ENCODE results near the gene LSS. TPM values are rescaled to one million over a fixed set of nuclear protein-coding genes. Genes with fewer than 3 reads are reported as not detected.

The LSS gene
- total and polyA plus RNA-seq, 10 of the 15 experiments (the other 5 are each of a cell fraction or from before 2014, with no cell fraction given), result 2.9 to 82.4 (median 27.5) TPM

DNA sequence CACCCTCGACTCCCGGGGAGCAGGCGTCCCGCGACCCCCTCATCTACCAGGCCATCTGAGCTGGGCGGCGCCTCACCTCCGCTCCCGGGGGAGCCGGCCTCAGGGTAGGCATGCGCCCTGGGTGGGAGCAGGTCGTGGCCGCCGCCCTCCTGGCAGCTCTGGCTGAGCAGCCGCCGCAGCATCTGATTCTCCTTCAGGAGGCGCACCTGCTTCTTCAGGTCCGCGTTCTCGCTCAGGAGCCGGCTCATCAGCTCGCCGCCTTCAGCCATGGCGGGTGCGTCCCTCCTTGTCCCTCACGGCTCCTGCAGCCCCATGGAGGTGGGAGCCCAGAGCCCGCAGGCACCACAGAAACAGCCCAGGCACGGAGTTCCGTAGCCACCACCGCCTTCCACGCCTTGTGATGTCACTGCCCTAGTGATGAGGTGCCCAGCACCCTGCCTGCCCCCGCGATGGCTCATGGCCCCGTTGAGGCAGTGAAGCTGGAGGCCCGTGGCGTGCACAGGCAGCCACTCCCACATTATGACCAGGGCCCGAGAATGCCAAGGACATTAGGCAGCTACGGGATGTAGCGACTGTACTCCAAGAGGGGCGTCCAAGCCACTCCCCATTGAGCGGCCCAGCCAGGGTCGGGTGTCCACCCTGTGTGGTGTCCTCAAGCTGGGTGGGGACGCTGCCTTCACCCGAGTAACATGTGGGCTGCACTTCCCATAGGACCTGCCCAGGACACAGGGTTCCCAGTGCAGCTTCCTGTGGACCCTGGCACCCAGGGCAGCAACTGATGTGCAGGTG is 45.8 kb downstream of the LSS start:
- H3K36me3 ChIP-seq (ENCODE audit: control insufficient read depth in 2 of 2, insufficient read depth in 2 of 2, low read length in 1 of 2), result no peaks in the 10 kb centered on the region
- no peaks in the 10 kb centered on the region for H4K20me1 ChIP-seq (ENCODE audit: control insufficient read depth, insufficient read depth)
- no peaks in the 10 kb centered on the region for H3K27me3 ChIP-seq (replicated peaks in 1 of 2; ENCODE audit: control insufficient read depth in 2 of 2, insufficient read depth in 2 of 2, low read length in 1 of 2)
- ChIA-PET RAD21 (ENCODE audit: unreplicated experiment) (no interaction called here), CTCF (no interaction called here), POLR2A (no interaction called here), SMC1A (ENCODE audit: uncharacterized antibody, unreplicated experiment) (no interaction called here)
- H3K9me3 ChIP-seq (replicated peaks; ENCODE audit: control insufficient read depth, insufficient read depth, low read length), result no peaks in the 10 kb centered on the region
- H3K4me3 ChIP-seq, result no peak overlapping the region
- no peaks in the 10 kb centered on the region for H3K79me2 ChIP-seq (ENCODE audit: control insufficient read depth, insufficient read depth, low read length)
- no peaks in the 10 kb centered on the region; the same call in 1 of the 2 replicates for H3K4me1 ChIP-seq (ENCODE audit: control insufficient read depth, insufficient read depth, low read length)
- no peak overlapping the region for H3K27ac ChIP-seq (ENCODE audit: control insufficient read depth, insufficient read depth)
- intact Hi-C loops (cut with micrococcal nuclease; ENCODE audit: unreplicated experiment) (no loop called here), in situ Hi-C loops (cut with MboI) (no loop called here)
- no peak overlapping the region for H3K9ac ChIP-seq (ENCODE audit: control insufficient read depth, insufficient read depth, low read length)
- no peak for FAIRE-seq
- no TSS peak for BruUV-seq (replicated peaks)
- 88% methylated on average over 39 of the region's 44 CpGs for WGBS (ENCODE audit: insufficient coverage, insufficient replicate concordance, low lambda C conversion rate, missing lambda C conversion rate)
- no peak for ATAC-seq
- DNase-seq (ENCODE audit: low read depth, low spot score), result no peak
- TF ChIP-seq SREBF2 (IDR thresholded peaks at IDR 0.05; ENCODE audit: low read length), result no peak
- no peak for TF ChIP-seq WRNIP1 (IDR thresholded peaks at IDR 0.05; ENCODE audit: borderline replicate concordance, low read depth, low read length)
- TF ChIP-seq, protein P1, sequence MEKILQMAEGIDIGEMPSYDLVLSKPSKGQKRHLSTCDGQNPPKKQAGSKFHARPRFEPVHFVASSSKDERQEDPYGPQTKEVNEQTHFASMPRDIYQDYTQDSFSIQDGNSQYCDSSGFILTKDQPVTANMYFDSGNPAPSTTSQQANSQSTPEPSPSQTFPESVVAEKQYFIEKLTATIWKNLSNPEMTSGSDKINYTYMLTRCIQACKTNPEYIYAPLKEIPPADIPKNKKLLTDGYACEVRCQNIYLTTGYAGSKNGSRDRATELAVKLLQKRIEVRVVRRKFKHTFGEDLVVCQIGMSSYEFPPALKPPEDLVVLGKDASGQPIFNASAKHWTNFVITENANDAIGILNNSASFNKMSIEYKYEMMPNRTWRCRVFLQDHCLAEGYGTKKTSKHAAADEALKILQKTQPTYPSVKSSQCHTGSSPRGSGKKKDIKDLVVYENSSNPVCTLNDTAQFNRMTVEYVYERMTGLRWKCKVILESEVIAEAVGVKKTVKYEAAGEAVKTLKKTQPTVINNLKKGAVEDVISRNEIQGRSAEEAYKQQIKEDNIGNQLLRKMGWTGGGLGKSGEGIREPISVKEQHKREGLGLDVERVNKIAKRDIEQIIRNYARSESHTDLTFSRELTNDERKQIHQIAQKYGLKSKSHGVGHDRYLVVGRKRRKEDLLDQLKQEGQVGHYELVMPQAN (conservative IDR thresholded peaks at IDR 0.05), result no peak
- TF ChIP-seq ASH2L (IDR thresholded peaks at IDR 0.05; ENCODE audit: borderline replicate concordance, low read depth), result no peak
- TF ChIP-seq ZNF217 (IDR thresholded peaks at IDR 0.05), result no peak
- TF ChIP-seq STAT3 (IDR thresholded peaks at IDR 0.05; ENCODE audit: low read depth, low read length), result no peak
- TF ChIP-seq, protein P2, sequence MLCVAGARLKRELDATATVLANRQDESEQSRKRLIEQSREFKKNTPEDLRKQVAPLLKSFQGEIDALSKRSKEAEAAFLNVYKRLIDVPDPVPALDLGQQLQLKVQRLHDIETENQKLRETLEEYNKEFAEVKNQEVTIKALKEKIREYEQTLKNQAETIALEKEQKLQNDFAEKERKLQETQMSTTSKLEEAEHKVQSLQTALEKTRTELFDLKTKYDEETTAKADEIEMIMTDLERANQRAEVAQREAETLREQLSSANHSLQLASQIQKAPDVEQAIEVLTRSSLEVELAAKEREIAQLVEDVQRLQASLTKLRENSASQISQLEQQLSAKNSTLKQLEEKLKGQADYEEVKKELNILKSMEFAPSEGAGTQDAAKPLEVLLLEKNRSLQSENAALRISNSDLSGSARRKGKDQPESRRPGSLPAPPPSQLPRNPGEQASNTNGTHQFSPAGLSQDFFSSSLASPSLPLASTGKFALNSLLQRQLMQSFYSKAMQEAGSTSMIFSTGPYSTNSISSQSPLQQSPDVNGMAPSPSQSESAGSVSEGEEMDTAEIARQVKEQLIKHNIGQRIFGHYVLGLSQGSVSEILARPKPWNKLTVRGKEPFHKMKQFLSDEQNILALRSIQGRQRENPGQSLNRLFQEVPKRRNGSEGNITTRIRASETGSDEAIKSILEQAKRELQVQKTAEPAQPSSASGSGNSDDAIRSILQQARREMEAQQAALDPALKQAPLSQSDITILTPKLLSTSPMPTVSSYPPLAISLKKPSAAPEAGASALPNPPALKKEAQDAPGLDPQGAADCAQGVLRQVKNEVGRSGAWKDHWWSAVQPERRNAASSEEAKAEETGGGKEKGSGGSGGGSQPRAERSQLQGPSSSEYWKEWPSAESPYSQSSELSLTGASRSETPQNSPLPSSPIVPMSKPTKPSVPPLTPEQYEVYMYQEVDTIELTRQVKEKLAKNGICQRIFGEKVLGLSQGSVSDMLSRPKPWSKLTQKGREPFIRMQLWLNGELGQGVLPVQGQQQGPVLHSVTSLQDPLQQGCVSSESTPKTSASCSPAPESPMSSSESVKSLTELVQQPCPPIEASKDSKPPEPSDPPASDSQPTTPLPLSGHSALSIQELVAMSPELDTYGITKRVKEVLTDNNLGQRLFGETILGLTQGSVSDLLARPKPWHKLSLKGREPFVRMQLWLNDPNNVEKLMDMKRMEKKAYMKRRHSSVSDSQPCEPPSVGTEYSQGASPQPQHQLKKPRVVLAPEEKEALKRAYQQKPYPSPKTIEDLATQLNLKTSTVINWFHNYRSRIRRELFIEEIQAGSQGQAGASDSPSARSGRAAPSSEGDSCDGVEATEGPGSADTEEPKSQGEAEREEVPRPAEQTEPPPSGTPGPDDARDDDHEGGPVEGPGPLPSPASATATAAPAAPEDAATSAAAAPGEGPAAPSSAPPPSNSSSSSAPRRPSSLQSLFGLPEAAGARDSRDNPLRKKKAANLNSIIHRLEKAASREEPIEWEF (IDR thresholded peaks at IDR 0.05; ENCODE audit: insufficient replicate concordance, low read depth, low read length), result no peak
- TF ChIP-seq BCLAF1 (IDR thresholded peaks at IDR 0.05), result no peak
- TF ChIP-seq, protein P3, sequence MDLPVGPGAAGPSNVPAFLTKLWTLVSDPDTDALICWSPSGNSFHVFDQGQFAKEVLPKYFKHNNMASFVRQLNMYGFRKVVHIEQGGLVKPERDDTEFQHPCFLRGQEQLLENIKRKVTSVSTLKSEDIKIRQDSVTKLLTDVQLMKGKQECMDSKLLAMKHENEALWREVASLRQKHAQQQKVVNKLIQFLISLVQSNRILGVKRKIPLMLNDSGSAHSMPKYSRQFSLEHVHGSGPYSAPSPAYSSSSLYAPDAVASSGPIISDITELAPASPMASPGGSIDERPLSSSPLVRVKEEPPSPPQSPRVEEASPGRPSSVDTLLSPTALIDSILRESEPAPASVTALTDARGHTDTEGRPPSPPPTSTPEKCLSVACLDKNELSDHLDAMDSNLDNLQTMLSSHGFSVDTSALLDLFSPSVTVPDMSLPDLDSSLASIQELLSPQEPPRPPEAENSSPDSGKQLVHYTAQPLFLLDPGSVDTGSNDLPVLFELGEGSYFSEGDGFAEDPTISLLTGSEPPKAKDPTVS (IDR thresholded peaks at IDR 0.05; ENCODE audit: low read depth, low read length), result no peak
- no peak overlapping the region for H2AFZ ChIP-seq (ENCODE audit: control insufficient read depth, low read depth, low read length)
- 0 out of 2 replicates have a peak overlapping the region, but pooled peaks have one; percentile 13 for H3K4me2 ChIP-seq (ENCODE audit: control insufficient read depth, insufficient read depth)

Measured in GM12878 (cell line).